Loucy (cell line): Measurements from ENCODE around the gene CPA3.

ENCODE experiments used
- EZH2phosphoT487 ChIP-seq: fragments of 200-600 bp; IDR thresholded peaks from 2 replicates; pipeline ENCODE4 v1.6.1; 2018; ENCODE audit warnings: antibody characterized with exemption, mild to moderate bottlenecking, moderate library complexity, borderline replicate concordance
- TF ChIP-seq, protein P1 (sequence below): fragments of 200-600 bp; sonication (generic); conservative IDR thresholded peaks from 2 replicates; pipeline ENCODE4 v1.5.1; 2014; ENCODE audit warnings: mild to moderate bottlenecking, antibody characterized with exemption, low read length

DNA sequence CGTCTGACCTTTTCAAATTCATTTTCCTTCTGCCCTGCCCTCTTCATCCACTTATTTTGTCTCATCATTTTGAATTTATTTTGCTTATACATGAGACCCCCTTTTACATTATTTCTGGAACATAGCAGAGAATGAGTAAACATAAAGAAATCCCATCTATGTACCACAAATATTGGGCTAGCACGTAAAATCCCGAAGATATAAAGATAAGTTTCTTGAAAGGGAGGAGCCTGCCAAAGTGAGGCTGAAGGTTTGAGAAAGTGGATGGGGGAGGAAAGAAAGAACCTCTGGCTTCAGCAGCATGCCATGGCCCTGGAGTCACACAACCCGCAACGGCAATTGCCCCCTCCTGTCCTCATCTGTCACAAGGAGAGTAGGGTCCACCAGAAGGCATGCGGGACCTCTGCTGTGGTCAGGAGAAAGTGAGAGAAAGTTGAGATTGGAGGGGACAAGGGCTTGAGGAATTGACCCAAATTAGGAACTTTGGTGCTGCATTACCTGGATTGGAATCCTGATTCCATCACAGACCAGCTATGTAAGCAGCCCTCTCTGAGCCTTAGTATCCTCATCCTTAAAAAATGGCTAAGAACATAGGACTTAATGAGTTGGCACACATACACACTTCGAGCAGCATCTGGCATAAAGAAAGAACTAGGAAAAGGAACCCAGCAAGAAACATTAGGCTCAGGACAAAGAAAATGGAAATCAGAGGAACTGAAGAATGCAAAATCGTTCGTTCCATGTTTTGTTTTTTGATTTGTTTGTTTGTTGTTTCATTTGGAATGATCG, 72.6 kb downstream of the CPA3 start:
- TF ChIP-seq, protein P1, sequence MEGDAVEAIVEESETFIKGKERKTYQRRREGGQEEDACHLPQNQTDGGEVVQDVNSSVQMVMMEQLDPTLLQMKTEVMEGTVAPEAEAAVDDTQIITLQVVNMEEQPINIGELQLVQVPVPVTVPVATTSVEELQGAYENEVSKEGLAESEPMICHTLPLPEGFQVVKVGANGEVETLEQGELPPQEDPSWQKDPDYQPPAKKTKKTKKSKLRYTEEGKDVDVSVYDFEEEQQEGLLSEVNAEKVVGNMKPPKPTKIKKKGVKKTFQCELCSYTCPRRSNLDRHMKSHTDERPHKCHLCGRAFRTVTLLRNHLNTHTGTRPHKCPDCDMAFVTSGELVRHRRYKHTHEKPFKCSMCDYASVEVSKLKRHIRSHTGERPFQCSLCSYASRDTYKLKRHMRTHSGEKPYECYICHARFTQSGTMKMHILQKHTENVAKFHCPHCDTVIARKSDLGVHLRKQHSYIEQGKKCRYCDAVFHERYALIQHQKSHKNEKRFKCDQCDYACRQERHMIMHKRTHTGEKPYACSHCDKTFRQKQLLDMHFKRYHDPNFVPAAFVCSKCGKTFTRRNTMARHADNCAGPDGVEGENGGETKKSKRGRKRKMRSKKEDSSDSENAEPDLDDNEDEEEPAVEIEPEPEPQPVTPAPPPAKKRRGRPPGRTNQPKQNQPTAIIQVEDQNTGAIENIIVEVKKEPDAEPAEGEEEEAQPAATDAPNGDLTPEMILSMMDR = no peak
- no peak for TF ChIP-seq EZH2phosphoT487
